ENCODE measurements around the gene BIN1.

BIN1 gene

GRCh38 chr2:127101048-127101611 is 5.8 kb downstream of the BIN1 start:
- Histone ChIP-seq H3K27me3 (ENCODE audit: insufficient read depth, low read length, poor library complexity) (no peaks in the 10 kb centered on the region), H3K9ac (ENCODE audit: low read depth, low read length) (no peak overlapping the region), H3K4me3 (ENCODE audit: low read depth in 1 of 2, low read length in 2 of 2) (no peak overlapping the region), H3K4me2 (ENCODE audit: insufficient read depth, low read length) (no peak overlapping the region), H4K20me1 (ENCODE audit: insufficient read depth, low read length) (no peaks in the 10 kb centered on the region; the same call in 1 of the 2 replicates), H2AFZ (ENCODE audit: low read depth, low read length) (no peak overlapping the region), H3K4me1 (ENCODE audit: insufficient read depth, low read length) (no peaks in the 10 kb centered on the region), H3K9me3 (ENCODE audit: insufficient read depth, low read length, severe bottlenecking) (no peaks in the 10 kb centered on the region), H3K36me3 (ENCODE audit: insufficient read depth, low read length) (no peaks in the 10 kb centered on the region), H3K79me2 (ENCODE audit: insufficient read depth, low read length) (no peaks in the 10 kb centered on the region), H3K27ac (ENCODE audit: low read length) (no peak overlapping the region)
- no peak for TF ChIP-seq CTCF (IDR thresholded peaks at IDR 0.05; ENCODE audit: borderline replicate concordance, extremely low read depth, low read length, poor library complexity, severe bottlenecking)
- TF ChIP-seq EZH2 (IDR thresholded peaks at IDR 0.05; ENCODE audit: borderline replicate concordance, low read depth, low read length, severe bottlenecking) = no peak
- ATAC-seq (ENCODE audit: insufficient read depth, low read depth) = no peak
- no peak for DNase-seq

- Histone ChIP-seq H2AFZ (ENCODE audit: low read depth, low read length) (no peak overlapping the region), H3K9me3 (ENCODE audit: insufficient read depth, low read length, severe bottlenecking) (no peaks in the 10 kb centered on the region), H3K36me3 (ENCODE audit: insufficient read depth, low read length) (no peaks in the 10 kb centered on the region), H3K9ac (ENCODE audit: low read depth, low read length) (no peak overlapping the region), H3K27ac (ENCODE audit: low read length) (no peak overlapping the region), H3K79me2 (ENCODE audit: insufficient read depth, low read length) (no peaks in the 10 kb centered on the region), H3K27me3 (ENCODE audit: insufficient read depth, low read length, poor library complexity) (no peaks in the 10 kb centered on the region), H3K4me1 (ENCODE audit: insufficient read depth, low read length) (no peaks in the 10 kb centered on the region), H3K4me2 (ENCODE audit: insufficient read depth, low read length) (no peak overlapping the region), H4K20me1 (ENCODE audit: insufficient read depth, low read length) (no peaks in the 10 kb centered on the region; the same call in 1 of the 2 replicates), H3K4me3 (ENCODE audit: low read depth in 1 of 2, low read length in 2 of 2) (no peak overlapping the region)
- DNase-seq (no peak), ATAC-seq (ENCODE audit: insufficient read depth, low read depth) (no peak)
- TF ChIP-seq EZH2 (IDR thresholded peaks at IDR 0.05; ENCODE audit: borderline replicate concordance, low read depth, low read length, severe bottlenecking) = no peak
- no peak for TF ChIP-seq CTCF (IDR thresholded peaks at IDR 0.05; ENCODE audit: borderline replicate concordance, extremely low read depth, low read length, poor library complexity, severe bottlenecking)
Observed at GRCh38 chr2:127100251-127101047, 6.5 kb downstream of the BIN1 start.

GRCh38 chr2:127098711-127099110 is 8.2 kb downstream of the BIN1 start:
- TF ChIP-seq EZH2 (IDR thresholded peaks at IDR 0.05; ENCODE audit: borderline replicate concordance, low read depth, low read length, severe bottlenecking) = no peak
- no peak for TF ChIP-seq CTCF (IDR thresholded peaks at IDR 0.05; ENCODE audit: borderline replicate concordance, extremely low read depth, low read length, poor library complexity, severe bottlenecking)
- Histone ChIP-seq H3K36me3 (ENCODE audit: insufficient read depth, low read length) (no peaks in the 10 kb centered on the region), H3K9me3 (ENCODE audit: insufficient read depth, low read length, severe bottlenecking) (no peaks in the 10 kb centered on the region), H3K4me1 (ENCODE audit: insufficient read depth, low read length) (no peaks in the 10 kb centered on the region), H3K4me3 (ENCODE audit: low read depth in 1 of 2, low read length in 2 of 2) (no peak overlapping the region), H4K20me1 (ENCODE audit: insufficient read depth, low read length) (no peaks in the 10 kb centered on the region; the same call in 1 of the 2 replicates), H3K79me2 (ENCODE audit: insufficient read depth, low read length) (no peaks in the 10 kb centered on the region), H3K27me3 (ENCODE audit: insufficient read depth, low read length, poor library complexity) (no peaks in the 10 kb centered on the region), H3K9ac (ENCODE audit: low read depth, low read length) (no peak overlapping the region), H3K27ac (ENCODE audit: low read length) (no peak overlapping the region), H3K4me2 (ENCODE audit: insufficient read depth, low read length) (no peak overlapping the region), H2AFZ (ENCODE audit: low read depth, low read length) (no peak overlapping the region)
- DNase-seq (no peak), ATAC-seq (ENCODE audit: insufficient read depth, low read depth) (no peak)

Measured in DND-41 (cell line).